ENCODE data around the gene PLK5.

Gene PLK5

DNA sequence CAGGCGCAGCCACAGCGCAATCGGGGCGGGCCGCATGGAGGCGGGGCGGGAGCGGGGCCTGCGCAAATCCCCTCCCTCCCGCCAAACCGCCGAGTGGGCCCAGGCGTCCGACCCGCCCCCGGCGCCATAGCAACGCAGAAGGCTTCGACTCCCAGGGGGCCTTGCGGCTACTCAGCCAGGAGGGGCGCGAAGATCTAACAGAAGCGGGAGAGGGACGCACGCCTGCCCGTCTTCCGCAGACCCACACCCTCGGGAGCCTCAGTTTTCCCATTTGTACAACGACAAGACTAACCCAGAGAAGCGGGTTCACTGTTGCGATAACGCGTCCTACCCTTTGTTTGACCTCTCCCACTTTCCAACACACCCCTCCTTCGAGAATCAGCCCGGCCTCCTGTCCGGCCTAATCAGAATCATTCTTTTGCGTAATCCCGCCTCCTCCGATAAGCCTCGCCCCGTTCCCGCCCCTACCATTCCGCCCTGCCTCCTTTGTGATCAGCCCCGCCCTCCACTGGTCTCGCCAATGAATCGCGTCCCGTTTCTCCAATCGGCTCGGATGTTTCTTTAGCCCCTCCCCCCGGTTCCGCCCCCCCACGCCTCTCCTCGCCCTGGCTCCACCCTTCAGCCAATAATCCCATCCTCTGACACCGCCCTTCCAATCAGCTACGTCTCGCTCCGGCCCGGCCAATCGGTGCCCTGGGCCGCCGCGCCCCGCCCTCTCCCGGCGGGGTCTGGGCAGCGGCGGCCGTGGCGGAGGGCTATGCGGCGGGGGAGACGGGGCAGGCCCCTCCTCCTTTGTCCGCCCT is 33.4 kb upstream of the PLK5 start, which contains the start of gene PCSK4:
Gene PCSK4, minus strand, starts transcription at position 40 of the 803 bp plus-strand sequence. Its CDS starts 4 bp downstream, at position 36.
- TF ChIP-seq TCF12 (IDR thresholded peaks at IDR 0.05; ENCODE audit: low read depth) (no peak), EP300 (IDR thresholded peaks at IDR 0.05; ENCODE audit: borderline replicate concordance) (no peak), EGR1 (IDR thresholded peaks at IDR 0.05) (no peak), FOXM1 (IDR thresholded peaks at IDR 0.05; ENCODE audit: borderline replicate concordance, low read depth) (0 out of 2 replicates have a peak, but pooled peaks have one; percentile 24), TAF1 (IDR thresholded peaks at IDR 0.05; ENCODE audit: low read depth) (no peak), NFIC (IDR thresholded peaks at IDR 0.05) (no peak), YY1 (IDR thresholded peaks at IDR 0.05; ENCODE audit: low read depth) (no peak), RAD21 (IDR thresholded peaks at IDR 0.05; ENCODE audit: low read depth) (no peak), CEBPB (IDR thresholded peaks at IDR 0.05) (no peak; the same call in 1 of the 2 replicates), ZBTB7A (IDR thresholded peaks at IDR 0.05; ENCODE audit: low read depth) (no peak), TEAD4 (IDR thresholded peaks at IDR 0.05) (no peak)
- TF ChIP-seq, protein P1, sequence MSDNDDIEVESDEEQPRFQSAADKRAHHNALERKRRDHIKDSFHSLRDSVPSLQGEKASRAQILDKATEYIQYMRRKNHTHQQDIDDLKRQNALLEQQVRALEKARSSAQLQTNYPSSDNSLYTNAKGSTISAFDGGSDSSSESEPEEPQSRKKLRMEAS (IDR thresholded peaks at IDR 0.05): peak; percentile 60
- TF ChIP-seq, protein P2, sequence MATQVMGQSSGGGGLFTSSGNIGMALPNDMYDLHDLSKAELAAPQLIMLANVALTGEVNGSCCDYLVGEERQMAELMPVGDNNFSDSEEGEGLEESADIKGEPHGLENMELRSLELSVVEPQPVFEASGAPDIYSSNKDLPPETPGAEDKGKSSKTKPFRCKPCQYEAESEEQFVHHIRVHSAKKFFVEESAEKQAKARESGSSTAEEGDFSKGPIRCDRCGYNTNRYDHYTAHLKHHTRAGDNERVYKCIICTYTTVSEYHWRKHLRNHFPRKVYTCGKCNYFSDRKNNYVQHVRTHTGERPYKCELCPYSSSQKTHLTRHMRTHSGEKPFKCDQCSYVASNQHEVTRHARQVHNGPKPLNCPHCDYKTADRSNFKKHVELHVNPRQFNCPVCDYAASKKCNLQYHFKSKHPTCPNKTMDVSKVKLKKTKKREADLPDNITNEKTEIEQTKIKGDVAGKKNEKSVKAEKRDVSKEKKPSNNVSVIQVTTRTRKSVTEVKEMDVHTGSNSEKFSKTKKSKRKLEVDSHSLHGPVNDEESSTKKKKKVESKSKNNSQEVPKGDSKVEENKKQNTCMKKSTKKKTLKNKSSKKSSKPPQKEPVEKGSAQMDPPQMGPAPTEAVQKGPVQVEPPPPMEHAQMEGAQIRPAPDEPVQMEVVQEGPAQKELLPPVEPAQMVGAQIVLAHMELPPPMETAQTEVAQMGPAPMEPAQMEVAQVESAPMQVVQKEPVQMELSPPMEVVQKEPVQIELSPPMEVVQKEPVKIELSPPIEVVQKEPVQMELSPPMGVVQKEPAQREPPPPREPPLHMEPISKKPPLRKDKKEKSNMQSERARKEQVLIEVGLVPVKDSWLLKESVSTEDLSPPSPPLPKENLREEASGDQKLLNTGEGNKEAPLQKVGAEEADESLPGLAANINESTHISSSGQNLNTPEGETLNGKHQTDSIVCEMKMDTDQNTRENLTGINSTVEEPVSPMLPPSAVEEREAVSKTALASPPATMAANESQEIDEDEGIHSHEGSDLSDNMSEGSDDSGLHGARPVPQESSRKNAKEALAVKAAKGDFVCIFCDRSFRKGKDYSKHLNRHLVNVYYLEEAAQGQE (IDR thresholded peaks at IDR 0.05; ENCODE audit: low read depth): no peak
- TF ChIP-seq, protein P3, sequence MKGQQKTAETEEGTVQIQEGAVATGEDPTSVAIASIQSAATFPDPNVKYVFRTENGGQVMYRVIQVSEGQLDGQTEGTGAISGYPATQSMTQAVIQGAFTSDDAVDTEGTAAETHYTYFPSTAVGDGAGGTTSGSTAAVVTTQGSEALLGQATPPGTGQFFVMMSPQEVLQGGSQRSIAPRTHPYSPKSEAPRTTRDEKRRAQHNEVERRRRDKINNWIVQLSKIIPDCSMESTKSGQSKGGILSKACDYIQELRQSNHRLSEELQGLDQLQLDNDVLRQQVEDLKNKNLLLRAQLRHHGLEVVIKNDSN (IDR thresholded peaks at IDR 0.05): no peak

DNA sequence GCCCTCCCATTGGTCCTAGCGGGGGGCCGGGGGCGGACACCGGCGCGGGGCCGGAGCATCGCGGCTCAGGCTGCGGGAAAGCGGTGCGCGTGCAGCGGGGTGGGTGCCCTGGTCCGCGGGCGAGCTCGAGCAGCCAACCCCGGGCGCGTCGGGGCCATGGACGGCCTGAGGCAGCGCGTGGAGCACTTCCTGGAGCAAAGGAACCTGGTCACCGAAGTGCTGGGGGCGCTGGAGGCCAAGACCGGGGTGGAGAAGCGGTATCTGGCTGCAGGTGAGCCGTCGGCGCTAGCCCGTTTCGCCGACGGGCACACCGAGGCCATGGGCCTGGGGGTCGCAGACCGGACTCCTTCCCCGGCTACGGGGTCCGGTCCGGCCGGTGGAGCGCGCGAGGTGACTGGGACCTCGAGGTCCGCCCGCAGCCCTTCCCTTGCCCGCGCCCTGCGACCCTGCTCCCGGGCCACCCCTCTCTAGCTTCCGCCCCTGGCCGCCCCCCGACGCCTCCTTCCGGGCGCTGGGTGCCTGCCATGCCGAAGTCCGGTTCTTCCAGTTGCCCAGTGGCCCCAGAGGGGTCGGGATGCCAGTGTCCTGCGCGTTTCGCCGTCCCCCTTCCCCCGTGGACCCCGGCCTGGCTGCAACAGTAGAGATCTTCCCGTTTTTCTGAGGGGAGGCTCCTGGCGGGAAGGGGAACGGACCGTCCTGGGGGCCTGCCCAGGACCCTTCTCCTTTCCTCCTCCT is 32.6 kb upstream of the PLK5 start, which contains the start of gene REEP6:
Gene REEP6, plus strand, starts transcription at position 68 of the 735 bp plus-strand sequence. Its CDS starts 89 bp downstream, at position 157.
- 0 out of 2 replicates have a peak, but pooled peaks have one; percentile 4 for TF ChIP-seq TAF1 (IDR thresholded peaks at IDR 0.05; ENCODE audit: low read depth)
- TF ChIP-seq CEBPB (IDR thresholded peaks at IDR 0.05): no peak
- peak; percentile 72 for TF ChIP-seq EGR1 (IDR thresholded peaks at IDR 0.05)
- TF ChIP-seq, protein P1 (IDR thresholded peaks at IDR 0.05): peak; percentile 95

DNA sequence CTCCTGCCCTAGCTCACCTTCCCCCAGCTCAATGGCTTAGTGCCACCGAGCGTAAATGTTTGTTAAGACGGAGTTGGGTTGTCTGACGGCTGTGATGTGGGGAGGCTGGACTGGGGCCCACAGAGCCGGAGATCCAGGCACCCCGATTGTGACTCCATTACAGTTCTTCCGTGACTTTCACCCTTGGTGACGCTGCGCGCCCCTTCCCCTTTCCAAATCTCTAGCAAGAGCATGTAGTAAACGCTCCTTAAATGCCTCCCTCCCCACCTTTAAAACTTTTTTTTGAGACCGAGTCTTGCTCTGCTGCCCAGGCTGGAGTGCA is 32.1 kb upstream of the PLK5 start:
- TF ChIP-seq TEAD4 (IDR thresholded peaks at IDR 0.05): no peak
- TF ChIP-seq, protein P2 (IDR thresholded peaks at IDR 0.05; ENCODE audit: low read depth): no peak

DNA sequence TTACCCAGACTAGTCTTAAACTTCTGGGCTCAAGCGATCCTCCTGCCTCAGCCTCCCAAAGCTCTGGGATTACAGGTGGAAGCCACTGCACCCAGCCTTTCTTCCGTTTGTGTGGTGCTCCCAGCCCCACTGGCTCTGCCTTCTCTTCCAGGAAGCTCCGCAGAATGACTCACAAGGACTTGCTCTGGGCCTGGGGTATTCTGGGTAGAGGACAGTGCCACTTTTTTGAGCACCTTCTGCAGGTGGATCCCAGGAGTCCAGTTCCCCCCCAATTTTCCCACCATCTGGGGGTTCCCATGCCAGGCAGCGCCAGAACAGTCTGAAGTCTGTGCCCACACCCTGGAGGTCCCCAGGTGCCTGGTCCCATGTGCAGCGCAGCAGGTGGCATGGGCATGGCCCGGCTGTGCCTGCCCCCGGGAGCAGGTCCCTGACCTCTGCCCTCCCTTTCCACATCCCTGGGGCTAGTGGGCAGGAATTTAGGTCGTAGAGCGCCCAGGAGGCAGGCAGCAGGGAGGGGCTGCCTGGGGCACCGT is 31.3 kb upstream of the PLK5 start:
- TF ChIP-seq TCF12 (IDR thresholded peaks at IDR 0.05; ENCODE audit: low read depth): no peak
- TF ChIP-seq EGR1 (IDR thresholded peaks at IDR 0.05): no peak
- no peak for TF ChIP-seq ZBTB7A (IDR thresholded peaks at IDR 0.05; ENCODE audit: low read depth)
- TF ChIP-seq YY1 (IDR thresholded peaks at IDR 0.05; ENCODE audit: low read depth): no peak
- no peak for TF ChIP-seq NFIC (IDR thresholded peaks at IDR 0.05)
- TF ChIP-seq, protein P2 (IDR thresholded peaks at IDR 0.05; ENCODE audit: low read depth): no peak
- TF ChIP-seq TEAD4 (IDR thresholded peaks at IDR 0.05): no peak
- no peak for TF ChIP-seq FOXM1 (IDR thresholded peaks at IDR 0.05; ENCODE audit: borderline replicate concordance, low read depth)
- TF ChIP-seq CEBPB (IDR thresholded peaks at IDR 0.05): no peak
- no peak for TF ChIP-seq EP300 (IDR thresholded peaks at IDR 0.05; ENCODE audit: borderline replicate concordance)

Data from Ishikawa (cell line).